ENCODE data around the gene RBM27. TPM values are rescaled to one million over a fixed set of nuclear protein-coding genes. Genes with fewer than 3 reads are reported as not detected.

RBM27 gene
- total RNA-seq, 4 donors from 2014 or later: 24.7 to 42.4 (median 29.6) TPM

- no peaks in the 10 kb centered on the region for H3K36me3 ChIP-seq
- no peaks in the 10 kb centered on the region for H3K27me3 ChIP-seq
- no peaks in the 10 kb centered on the region for H3K9me3 ChIP-seq
- no peak overlapping the region for H3K4me3 ChIP-seq (replicated peaks in 1 of 3)
- H3K27ac ChIP-seq: no peak overlapping the region
- intact Hi-C loops (cut with DNase I): loop anchor here (5.0 kb wide), 1 partner anchor 288 kb away; no protein-coding TSS in a partner anchor
- H3K4me1 ChIP-seq: no peaks in the 10 kb centered on the region
- no peak for DNase-seq
- no peak for TF ChIP-seq CTCF (IDR thresholded peaks at IDR 0.05)
- no peak for TF ChIP-seq POLR2A (IDR thresholded peaks at IDR 0.05)
Measured at GRCh38 chr5:146219243-146219642, 15.8 kb downstream of the RBM27 start.

- Histone ChIP-seq H3K4me3 (replicated peaks in 1 of 3) (no peak overlapping the region), H3K27ac (no peak overlapping the region), H3K27me3 (no peaks in the 10 kb centered on the region), H3K9me3 (no peaks in the 10 kb centered on the region), H3K4me1 (no peaks in the 10 kb centered on the region), H3K36me3 (no peaks in the 10 kb centered on the region)
- DNase-seq: no peak
- no peak for TF ChIP-seq CTCF (IDR thresholded peaks at IDR 0.05)
- no peak for TF ChIP-seq POLR2A (IDR thresholded peaks at IDR 0.05)
- intact Hi-C loops (cut with DNase I): no loop called here
- 85 to 90% methylated on average over 3 of the region's 3 CpGs for WGBS, 2 donors
Measured at GRCh38 chr5:146221234-146221633, 17.8 kb downstream of the RBM27 start.

GRCh38 chr5:146222005-146222404 is 18.6 kb downstream of the RBM27 start:
- Histone ChIP-seq H3K9me3 (no peaks in the 10 kb centered on the region), H3K27ac (no peak overlapping the region), H3K36me3 (peaks cover 0 to 4% of the 10 kb centered on the region in 2 donors), H3K27me3 (no peaks in the 10 kb centered on the region), H3K4me1 (no peaks in the 10 kb centered on the region), H3K4me3 (replicated peaks in 1 of 3) (no peak overlapping the region)
- TF ChIP-seq CTCF (IDR thresholded peaks at IDR 0.05) (no peak), POLR2A (IDR thresholded peaks at IDR 0.05) (no peak)
- intact Hi-C loops (cut with DNase I): no loop called here
- WGBS, 2 donors: 97 to 99% methylated on average over 1 of the region's 1 CpG
- no peak for DNase-seq

GRCh38 chr5:146223179-146223578 is 19.8 kb downstream of the RBM27 start:
- no peak for DNase-seq
- peaks cover 0 to 5% of the 10 kb centered on the region in 2 donors for H3K36me3 ChIP-seq
- intact Hi-C loops (cut with DNase I): no loop called here
- no peak overlapping the region for H3K27ac ChIP-seq
- TF ChIP-seq CTCF (IDR thresholded peaks at IDR 0.05): no peak
- no peak for TF ChIP-seq POLR2A (IDR thresholded peaks at IDR 0.05)
- no peaks in the 10 kb centered on the region for H3K9me3 ChIP-seq
- H3K4me3 ChIP-seq (replicated peaks in 1 of 3): no peak overlapping the region
- 97 to 98% methylated on average over 1 of the region's 1 CpG for WGBS, 2 donors
- no peaks in the 10 kb centered on the region for H3K27me3 ChIP-seq
- no peaks in the 10 kb centered on the region for H3K4me1 ChIP-seq

GRCh38 chr5:146229222-146229621 is 25.8 kb downstream of the RBM27 start:
- Histone ChIP-seq H3K4me1 (no peaks in the 10 kb centered on the region), H3K27me3 (no peaks in the 10 kb centered on the region), H3K4me3 (replicated peaks in 1 of 3) (no peak overlapping the region), H3K27ac (no peak overlapping the region), H3K9me3 (no peaks in the 10 kb centered on the region), H3K36me3 (peaks cover 13 to 40% of the 10 kb centered on the region in 2 donors)
- TF ChIP-seq POLR2A (IDR thresholded peaks at IDR 0.05) (no peak), CTCF (IDR thresholded peaks at IDR 0.05) (no peak)
- no peak for DNase-seq
- intact Hi-C loops (cut with DNase I): no loop called here
